Neural cell (in vitro differentiated cells): ENCODE measurements around the gene MEOX1. TPM values are rescaled to one million over a fixed set of nuclear protein-coding genes. Genes with fewer than 3 reads are reported as not detected.

Experiments used
- H2AFZ ChIP-seq: fragments of 200-600, 300-800 bp; sonication (generic), shearing (Covaris generic); 2 replicates; pipeline ENCODE4 v1.6.0; 2014; ENCODE audit warnings: low read depth, mild to moderate bottlenecking, antibody characterized with exemption, low read length, moderate library complexity
- H3F3A ChIP-seq: fragments of 200-600 bp; shearing (Covaris generic); 2 replicates; pipeline ENCODE4 v1.6.1; 2016; ENCODE audit warnings: mild to moderate bottlenecking, moderate library complexity, mixed read lengths, antibody characterized with exemption, low read length; ENCODE audit not compliant: insufficient read depth, poor library complexity, severe bottlenecking
- H3K27ac ChIP-seq: fragments of 200-600, 300-800 bp; sonication (generic), shearing (Covaris generic); 2 replicates; pipeline ENCODE4 v1.5.1; 2014; ENCODE audit warnings: mild to moderate bottlenecking, low read length, moderate library complexity
- H3K27me3 ChIP-seq: fragments of 300-800, 200-600 bp; sonication (generic), shearing (Covaris generic); 2 replicates; pipeline ENCODE4 v1.6.0; 2014; ENCODE audit warnings: mild to moderate bottlenecking, low read depth, low read length, moderate library complexity; ENCODE audit not compliant: insufficient read depth
- H3K36me3 ChIP-seq: fragments of 300-800, 200-600 bp; sonication (generic), shearing (Covaris generic); 2 replicates; pipeline ENCODE4 v1.5.1; 2014; ENCODE audit warnings: mild to moderate bottlenecking, antibody characterized with exemption, low read length, moderate library complexity; ENCODE audit not compliant: insufficient read depth
- H3K4me2 ChIP-seq: fragments of 300-800, 200-600 bp; sonication (generic), shearing (Covaris generic); 2 replicates; pipeline ENCODE4 v1.6.0; 2014; ENCODE audit warnings: mild to moderate bottlenecking, low read length
- H3K4me3 ChIP-seq: fragments of 300-800, 200-600 bp; sonication (generic), shearing (Covaris generic); 2 replicates; pipeline ENCODE4 v1.5.1; 2014; ENCODE audit warnings: mild to moderate bottlenecking, low read length, moderate library complexity
- H3K79me2 ChIP-seq: fragments of 200-600 bp; shearing (Covaris generic); replicated peaks from 2 replicates; pipeline ENCODE4 v1.6.0; 2014; ENCODE audit warnings: mild to moderate bottlenecking, low read length, moderate library complexity; ENCODE audit not compliant: insufficient read depth
- H3K9ac ChIP-seq: fragments of 300-800, 200-600 bp; sonication (generic), shearing (Covaris generic); 2 replicates; pipeline ENCODE4 v1.6.1; 2016; ENCODE audit warnings: mild to moderate bottlenecking, low read length, mixed read lengths
- H3K9me2 ChIP-seq: fragments of 200-600 bp; shearing (Covaris generic); 2 replicates; pipeline ENCODE4 v1.6.1; 2016; ENCODE audit warnings: mild to moderate bottlenecking, low read length, mixed read lengths; ENCODE audit not compliant: insufficient read depth
- H3K9me3 ChIP-seq: fragments of 200-600, 300-800 bp; sonication (generic), shearing (Covaris generic); 2 replicates; pipeline ENCODE4 v1.6.1; 2016; ENCODE audit warnings: mild to moderate bottlenecking, mixed run types, low read length, moderate library complexity, mixed read lengths
- H4K20me1 ChIP-seq: fragments of 200-600 bp; shearing (Covaris generic); 2 replicates; pipeline ENCODE4 v1.6.1; 2016; ENCODE audit warnings: mild to moderate bottlenecking, mixed run types; ENCODE audit not compliant: insufficient read depth
- EP300 ChIP-seq: fragments of 450-650 bp; conservative IDR thresholded peaks from 2 replicates; pipeline ENCODE4 v1.6.1; 2014; ENCODE audit warnings: antibody characterized with exemption, mild to moderate bottlenecking, moderate library complexity; ENCODE audit not compliant: poor library complexity, severe bottlenecking
- EZH2 ChIP-seq: fragments of 200-600, 300-800 bp; shearing (Covaris generic), sonication (generic); IDR thresholded peaks from 2 replicates; pipeline ENCODE4 v1.6.1; 2014; ENCODE audit warnings: antibody characterized with exemption, low read length, borderline replicate concordance, mild to moderate bottlenecking; ENCODE audit not compliant: insufficient read depth, poor library complexity, severe bottlenecking
- MXI1 ChIP-seq: fragments of 450-650 bp; conservative IDR thresholded peaks from 2 replicates; pipeline ENCODE4 v1.6.1; 2014; ENCODE audit warnings: antibody characterized with exemption, mild to moderate bottlenecking; ENCODE audit not compliant: poor library complexity, severe bottlenecking
- POLR2AphosphoS5 ChIP-seq: IDR thresholded peaks from 2 replicates; pipeline ENCODE4 v1.6.1; 2012
- RAD21 ChIP-seq: fragments of 450-650 bp; conservative IDR thresholded peaks from 2 replicates; pipeline ENCODE4 v1.6.1; 2014; ENCODE audit warnings: antibody characterized with exemption, mild to moderate bottlenecking, moderate library complexity
- REST ChIP-seq: IDR thresholded peaks from 2 replicates; pipeline ENCODE4 v1.6.1; 2012; ENCODE audit warnings: borderline replicate concordance
- SMC3 ChIP-seq: fragments of 450-650 bp; conservative IDR thresholded peaks from 2 replicates; pipeline ENCODE4 v1.6.1; 2014; ENCODE audit warnings: antibody characterized with exemption, mild to moderate bottlenecking, moderate library complexity; ENCODE audit not compliant: poor library complexity
- TAF1 ChIP-seq: IDR thresholded peaks from 2 replicates; pipeline ENCODE4 v1.6.1; 2012; ENCODE audit warnings: low read depth
- polyA plus RNA-seq: library from polyadenylated mRNA; depleted of rRNA; stranded (reverse); fragments of >200 nt; gene quantifications from 2 replicates; pipeline ENCODE4 v1.2.3, GENCODE V29; 2014
- TF ChIP-seq, protein P1 (sequence below): fragments of 450-650 bp; IDR thresholded peaks from 2 replicates; pipeline ENCODE4 v1.5.1; 2014; ENCODE audit warnings: antibody characterized with exemption, mild to moderate bottlenecking, moderate library complexity; ENCODE audit not compliant: poor library complexity, severe bottlenecking

Gene MEOX1
- polyA plus RNA-seq, 1 donor from 2014 or later = 0.50 TPM

DNA sequence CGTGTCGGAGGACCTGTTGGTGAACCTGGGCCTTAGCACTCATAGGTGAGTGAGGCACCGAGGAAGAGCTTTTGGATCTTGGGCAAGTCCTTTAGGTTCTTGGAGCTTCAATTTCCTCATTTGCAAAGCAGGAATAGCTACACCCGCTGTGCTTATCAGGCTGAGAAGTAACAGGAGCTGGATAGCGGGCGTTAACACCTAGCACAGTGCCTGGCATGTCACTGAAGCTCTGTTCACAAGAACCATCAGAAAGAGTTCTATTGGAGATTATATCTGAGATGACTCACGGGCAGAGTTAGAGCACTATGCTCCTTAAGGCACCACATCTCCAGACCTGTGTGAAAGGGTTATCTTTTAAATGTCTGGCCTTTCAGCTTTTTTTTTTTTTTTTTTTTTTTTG is 12.8 kb downstream of the MEOX1 start:
- no peaks in the 10 kb centered on the region for H3K9me2 ChIP-seq
- H3K9ac ChIP-seq = no peak overlapping the region
- H3K27ac ChIP-seq = no peak overlapping the region
- H3F3A ChIP-seq = no peaks in the 10 kb centered on the region
- H2AFZ ChIP-seq = no peak overlapping the region
- no peak for TF ChIP-seq POLR2AphosphoS5
- TF ChIP-seq EP300 = no peak
- TF ChIP-seq, protein P1, sequence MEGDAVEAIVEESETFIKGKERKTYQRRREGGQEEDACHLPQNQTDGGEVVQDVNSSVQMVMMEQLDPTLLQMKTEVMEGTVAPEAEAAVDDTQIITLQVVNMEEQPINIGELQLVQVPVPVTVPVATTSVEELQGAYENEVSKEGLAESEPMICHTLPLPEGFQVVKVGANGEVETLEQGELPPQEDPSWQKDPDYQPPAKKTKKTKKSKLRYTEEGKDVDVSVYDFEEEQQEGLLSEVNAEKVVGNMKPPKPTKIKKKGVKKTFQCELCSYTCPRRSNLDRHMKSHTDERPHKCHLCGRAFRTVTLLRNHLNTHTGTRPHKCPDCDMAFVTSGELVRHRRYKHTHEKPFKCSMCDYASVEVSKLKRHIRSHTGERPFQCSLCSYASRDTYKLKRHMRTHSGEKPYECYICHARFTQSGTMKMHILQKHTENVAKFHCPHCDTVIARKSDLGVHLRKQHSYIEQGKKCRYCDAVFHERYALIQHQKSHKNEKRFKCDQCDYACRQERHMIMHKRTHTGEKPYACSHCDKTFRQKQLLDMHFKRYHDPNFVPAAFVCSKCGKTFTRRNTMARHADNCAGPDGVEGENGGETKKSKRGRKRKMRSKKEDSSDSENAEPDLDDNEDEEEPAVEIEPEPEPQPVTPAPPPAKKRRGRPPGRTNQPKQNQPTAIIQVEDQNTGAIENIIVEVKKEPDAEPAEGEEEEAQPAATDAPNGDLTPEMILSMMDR = no peak
- TF ChIP-seq REST = no peak
- no peak for TF ChIP-seq RAD21
- no peak for TF ChIP-seq SMC3
- TF ChIP-seq TAF1 = no peak
- no peak for TF ChIP-seq EZH2
- no peak for TF ChIP-seq MXI1
- no peaks in the 10 kb centered on the region for H3K9me3 ChIP-seq
- H3K4me3 ChIP-seq = no peak overlapping the region
- H3K79me2 ChIP-seq = no peaks in the 10 kb centered on the region
- no peaks in the 10 kb centered on the region for H3K36me3 ChIP-seq
- H3K27me3 ChIP-seq = no peaks in the 10 kb centered on the region
- no peak overlapping the region for H3K4me2 ChIP-seq
- H4K20me1 ChIP-seq = no peaks in the 10 kb centered on the region

DNA sequence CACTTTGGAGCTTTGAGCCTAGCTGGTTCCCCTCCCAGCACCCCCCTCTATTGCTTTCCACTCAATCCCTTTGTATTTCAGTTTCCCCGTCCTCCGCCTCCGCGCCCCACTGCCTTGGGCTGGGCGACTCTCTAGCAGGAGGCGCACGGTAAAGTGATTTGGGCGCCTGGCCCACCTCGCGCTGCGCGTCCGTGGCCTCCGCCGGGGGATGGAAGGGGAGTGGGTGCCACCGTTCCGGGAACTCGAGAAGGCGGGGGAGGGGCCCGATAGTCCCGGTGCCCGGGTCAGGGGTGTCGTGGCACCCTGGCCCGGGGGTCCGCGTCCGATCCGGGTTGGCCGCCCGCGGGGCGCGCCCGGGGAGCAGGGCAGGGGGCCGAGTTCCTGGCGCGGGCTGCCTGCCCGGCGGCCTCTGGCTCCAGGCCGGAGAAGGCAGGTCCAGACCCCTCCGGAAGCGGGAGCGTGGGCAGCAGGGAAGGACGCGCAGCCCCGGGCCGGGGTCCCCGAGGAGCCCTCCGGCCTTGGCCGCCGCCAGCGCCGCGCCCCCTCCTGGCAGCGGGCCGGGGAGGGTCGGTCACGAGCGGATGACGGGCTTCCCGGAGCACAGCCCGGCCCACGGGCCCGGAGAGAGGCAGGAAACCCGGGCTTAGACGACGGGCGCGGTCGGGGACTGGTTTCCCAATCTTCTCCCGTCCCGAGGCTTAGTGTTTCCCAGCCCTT is 15.8 kb downstream of the MEOX1 start:
- Histone ChIP-seq H2AFZ (no peak overlapping the region), H3K9ac (no peak overlapping the region), H3K9me2 (no peaks in the 10 kb centered on the region), H3K36me3 (no peaks in the 10 kb centered on the region), H3F3A (no peaks in the 10 kb centered on the region), H3K27me3 (no peaks in the 10 kb centered on the region), H3K9me3 (no peaks in the 10 kb centered on the region), H3K4me2 (no peak overlapping the region), H3K4me3 (no peak overlapping the region), H3K27ac (no peak overlapping the region), H4K20me1 (no peaks in the 10 kb centered on the region), H3K79me2 (no peaks in the 10 kb centered on the region)
- TF ChIP-seq TAF1 (no peak), EP300 (no peak), MXI1 (no peak), REST (no peak), RAD21 (no peak), SMC3 (no peak), POLR2AphosphoS5 (no peak), EZH2 (no peak)
- TF ChIP-seq, protein P1 = no peak
